DND-41 (cell line): ENCODE results near the gene MDH2.
"Not testable (repeated sequence)": the region's sequence is repeated elsewhere in the genome, so short reads cannot be mapped to it uniquely, and the experiment has no call there.

ENCODE experiments used
- ATAC-seq: fragments of 200-7000 bp; cut with Tn5 transposase; 3 replicates; pipeline ENCODE4 v1.9.1; 2021; ENCODE audit warnings: low read depth; ENCODE audit not compliant: insufficient read depth
- DNase-seq: peaks from one replicate; pipeline ENCODE4 v3.0.0-alpha.2; 2020
- H2AFZ ChIP-seq: 2 replicates; pipeline ENCODE4 v1.6.0; 2012; ENCODE audit warnings: low read depth, low read length
- H3K27ac ChIP-seq: 2 replicates; pipeline ENCODE4 v1.5.1; 2012; ENCODE audit warnings: low read length, inconsistent platforms
- H3K27me3 ChIP-seq: fragments of 200-600 bp; sonication (generic); 2 replicates; pipeline ENCODE4 v1.6.0; 2012; ENCODE audit warnings: low read length, mild to moderate bottlenecking, inconsistent platforms; ENCODE audit not compliant: insufficient read depth, poor library complexity
- H3K36me3 ChIP-seq: 2 replicates; pipeline ENCODE4 v1.5.1; 2012; ENCODE audit warnings: low read length, inconsistent platforms; ENCODE audit not compliant: insufficient read depth
- H3K4me1 ChIP-seq: 2 replicates; pipeline ENCODE4 v1.5.1; 2012; ENCODE audit warnings: mild to moderate bottlenecking, low read length; ENCODE audit not compliant: insufficient read depth
- H3K4me2 ChIP-seq: 2 replicates; pipeline ENCODE4 v1.6.0; 2012; ENCODE audit warnings: mild to moderate bottlenecking, moderate library complexity, low read length, inconsistent platforms; ENCODE audit not compliant: insufficient read depth
- H3K4me3 ChIP-seq, 2 experiments: fragments of 200-600 bp in 1 of 2; shearing (Covaris generic) in 1 of 2; 2 replicates each; pipeline ENCODE4 v1.5.1; 2012 to 2016; ENCODE audit warnings: inconsistent platforms in 2 of 2, low read length in 2 of 2, mild to moderate bottlenecking in 2 of 2, low read depth in 1 of 2, moderate library complexity in 1 of 2
- H3K79me2 ChIP-seq: 2 replicates; pipeline ENCODE4 v1.6.0; 2012; ENCODE audit warnings: low read length, inconsistent platforms; ENCODE audit not compliant: insufficient read depth
- H3K9ac ChIP-seq: 2 replicates; pipeline ENCODE4 v1.6.0; 2012; ENCODE audit warnings: low read depth, mild to moderate bottlenecking, inconsistent platforms, low read length, moderate library complexity
- H3K9me3 ChIP-seq: 2 replicates; pipeline ENCODE4 v1.5.1; 2012; ENCODE audit warnings: low read length, moderate library complexity, mild to moderate bottlenecking, inconsistent platforms; ENCODE audit not compliant: insufficient read depth, severe bottlenecking
- H4K20me1 ChIP-seq: 2 replicates; pipeline ENCODE4 v1.6.0; 2012; ENCODE audit warnings: low read length; ENCODE audit not compliant: insufficient read depth
- CTCF ChIP-seq: IDR thresholded peaks from 2 replicates; pipeline ENCODE4 v1.5.1; 2012; ENCODE audit warnings: borderline replicate concordance, low read length, moderate library complexity, mild to moderate bottlenecking; ENCODE audit not compliant: poor library complexity, severe bottlenecking; ENCODE audit errors: extremely low read depth
- EZH2 ChIP-seq: IDR thresholded peaks from 3 replicates; pipeline ENCODE4 v1.6.1; 2012; ENCODE audit warnings: borderline replicate concordance, low read depth, mild to moderate bottlenecking, moderate library complexity, low read length, inconsistent platforms; ENCODE audit not compliant: severe bottlenecking

The MDH2 gene

GRCh38 chr7:76108540-76109233 lies 60.8 kb downstream of the MDH2 start:
- Histone ChIP-seq H4K20me1 (no peaks in the 10 kb centered on the region), H3K9me3 (no peaks in the 10 kb centered on the region), H3K27me3 (no peaks in the 10 kb centered on the region), H2AFZ (no peak overlapping the region), H3K4me2 (no peak overlapping the region), H3K27ac (no peak overlapping the region), H3K4me3 (no peak overlapping the region), H3K4me1 (no peaks in the 10 kb centered on the region), H3K36me3 (no peaks in the 10 kb centered on the region), H3K79me2 (no peaks in the 10 kb centered on the region), H3K9ac (no peak overlapping the region)
- ATAC-seq (no peak), DNase-seq (no peak)
- no peak for TF ChIP-seq CTCF
- no peak for TF ChIP-seq EZH2

GRCh38 chr7:76113042-76113630 lies 65.2 kb downstream of the MDH2 start:
- H3K4me1 ChIP-seq, H2AFZ ChIP-seq, H3K27me3 ChIP-seq, H3K4me3 ChIP-seq, H4K20me1 ChIP-seq, H3K79me2 ChIP-seq, H3K27ac ChIP-seq, ATAC-seq, DNase-seq, H3K9ac ChIP-seq, H3K9me3 ChIP-seq, H3K36me3 ChIP-seq, H3K4me2 ChIP-seq: not testable (repeated sequence)

GRCh38 chr7:76114742-76115141 lies 66.8 kb downstream of the MDH2 start:
- H3K4me3 ChIP-seq, H2AFZ ChIP-seq, H3K79me2 ChIP-seq, H3K4me2 ChIP-seq, H3K27ac ChIP-seq, H3K27me3 ChIP-seq, ATAC-seq, H3K4me1 ChIP-seq, H3K9me3 ChIP-seq, H3K9ac ChIP-seq, H4K20me1 ChIP-seq, H3K36me3 ChIP-seq, DNase-seq: not testable (repeated sequence)
